ENCODE data around the gene DOCK10. TPM values are rescaled to one million over a fixed set of nuclear protein-coding genes. Genes with fewer than 3 reads are reported as not detected.

DOCK10 gene
- total RNA-seq, 5 donors from 2014 or later (not counting 1 experiment from before 2014, with no cell fraction given), result 206 to 266 (median 235) TPM

DNA sequence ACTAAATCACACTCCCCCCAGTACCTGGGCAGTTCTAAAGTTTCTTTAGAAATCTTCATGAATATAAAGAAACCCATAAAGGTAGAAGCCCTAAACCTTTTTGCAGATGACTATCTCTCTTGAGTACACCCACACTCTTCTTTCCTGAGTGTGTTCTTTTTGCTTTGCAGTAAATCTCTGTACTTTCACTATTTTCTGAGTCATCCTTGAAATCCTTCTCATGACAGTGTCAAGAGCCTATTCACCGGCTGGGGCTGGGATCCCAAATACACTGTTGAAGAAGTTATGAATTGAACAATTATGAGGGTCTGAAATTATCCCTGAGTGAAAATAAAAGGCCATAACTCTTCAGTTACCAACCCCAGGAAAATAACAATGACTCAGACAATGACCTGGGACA is 192.2 kb downstream of the DOCK10 start:
- Mint-ChIP-seq H3K4me1 (no peaks in the 10 kb centered on the region), H3K27ac (peak overlapping the region; percentile 49 to 65), H3K27me3 (no peaks in the 10 kb centered on the region), H3K9me3 (no peaks in the 10 kb centered on the region), H3K36me3 (peaks cover 70% of the 10 kb centered on the region), H3K4me3 (no peak overlapping the region)
- Histone ChIP-seq H3K9me3 (no peaks in the 10 kb centered on the region), H3K27ac (ENCODE audit: low read length) (no peak overlapping the region), H3K27me3 (replicated peaks in 1 of 2; ENCODE audit: control insufficient read depth in 2 of 2, extremely low read depth in 1 of 2, insufficient read depth in 2 of 2, low read length in 1 of 2) (no peaks in the 10 kb centered on the region), H3K4me1 (ENCODE audit: control insufficient read depth in 1 of 2, extremely low read depth in 1 of 2, insufficient read depth in 2 of 2, low read length in 2 of 2) (no peaks in the 10 kb centered on the region), H3K4me3 (ENCODE audit: control insufficient read depth in 1 of 2, extremely low read depth in 1 of 2, low read length in 1 of 2) (no peak overlapping the region), H3K36me3 (ENCODE audit: control insufficient read depth in 2 of 2, extremely low read depth in 1 of 2, insufficient read depth in 1 of 2, low read length in 1 of 2) (peaks cover 18 to 88% of the 10 kb centered on the region in 2 donors)
- ATAC-seq (replicated peaks in 1 of 4), result no peak
- CTCF ChIA-PET, result interaction anchor here in 1 of 2 donors (0.7 kb wide), 1 partner anchor 33 kb away, joined by 3 read pairs; no protein-coding TSS in a partner anchor
- POLR2A ChIA-PET, result no interaction called here
- WGBS (ENCODE audit: insufficient coverage), result no CpG with 5 or more reads among the region's 1 CpG
- no peak for DNase-seq

GRCh38 chr2:224849264-224849663 is 193.0 kb downstream of the DOCK10 start:
- 100% methylated on average over 1 of the region's 6 CpGs for WGBS (ENCODE audit: insufficient coverage)
- Mint-ChIP-seq H3K27ac (no peak overlapping the region), H3K4me1 (no peaks in the 10 kb centered on the region), H3K36me3 (peaks cover 74% of the 10 kb centered on the region), H3K27me3 (no peaks in the 10 kb centered on the region), H3K4me3 (no peak overlapping the region), H3K9me3 (no peaks in the 10 kb centered on the region)
- ChIA-PET POLR2A (no interaction called here), CTCF (no interaction called here)
- H3K4me1 ChIP-seq (ENCODE audit: control insufficient read depth in 1 of 2, extremely low read depth in 1 of 2, insufficient read depth in 2 of 2, low read length in 2 of 2), result no peaks in the 10 kb centered on the region
- H3K27ac ChIP-seq (ENCODE audit: low read length), result no peak overlapping the region
- DNase-seq, result peak in 1 of 35 experiments; percentile 9
- H3K27me3 ChIP-seq (replicated peaks in 1 of 2; ENCODE audit: control insufficient read depth in 2 of 2, extremely low read depth in 1 of 2, insufficient read depth in 2 of 2, low read length in 1 of 2), result no peaks in the 10 kb centered on the region
- ATAC-seq (replicated peaks in 1 of 4), result peak in 2 of 4 experiments; percentile 27 to 29
- no peaks in the 10 kb centered on the region for H3K9me3 ChIP-seq
- no peak overlapping the region for H3K4me3 ChIP-seq (ENCODE audit: control insufficient read depth in 1 of 2, extremely low read depth in 1 of 2, low read length in 1 of 2)
- peaks cover 16 to 93% of the 10 kb centered on the region in 2 donors for H3K36me3 ChIP-seq (ENCODE audit: control insufficient read depth in 2 of 2, extremely low read depth in 1 of 2, insufficient read depth in 1 of 2, low read length in 1 of 2)

- H3K36me3 ChIP-seq (ENCODE audit: control insufficient read depth in 2 of 2, extremely low read depth in 1 of 2, insufficient read depth in 1 of 2, low read length in 1 of 2), result peaks cover 20 to 94% of the 10 kb centered on the region in 2 donors
- H3K36me3 Mint-ChIP-seq, result peaks cover 76% of the 10 kb centered on the region
- no peaks in the 10 kb centered on the region for H3K9me3 Mint-ChIP-seq
- no peak overlapping the region for H3K27ac Mint-ChIP-seq
- no peak overlapping the region for H3K4me3 ChIP-seq (ENCODE audit: control insufficient read depth in 1 of 2, extremely low read depth in 1 of 2, low read length in 1 of 2)
- H3K4me3 Mint-ChIP-seq, result no peak overlapping the region
- H3K4me1 ChIP-seq (ENCODE audit: control insufficient read depth in 1 of 2, extremely low read depth in 1 of 2, insufficient read depth in 2 of 2, low read length in 2 of 2), result no peaks in the 10 kb centered on the region
- no peak for DNase-seq
- no peak overlapping the region for H3K27ac ChIP-seq (ENCODE audit: low read length)
- ATAC-seq (replicated peaks in 1 of 4), result no peak
- POLR2A ChIA-PET, result interaction anchor here in 1 of 2 donors (0.5 to 0.7 kb wide), 2 partner anchors 10 to 22 kb away, joined by 3 read pairs; no protein-coding TSS in a partner anchor
- no peaks in the 10 kb centered on the region for H3K9me3 ChIP-seq
- 96% methylated on average over 3 of the region's 7 CpGs for WGBS (ENCODE audit: insufficient coverage)
- H3K27me3 ChIP-seq (replicated peaks in 1 of 2; ENCODE audit: control insufficient read depth in 2 of 2, extremely low read depth in 1 of 2, insufficient read depth in 2 of 2, low read length in 1 of 2), result no peaks in the 10 kb centered on the region
- CTCF ChIA-PET, result interaction anchor here in 1 of 2 donors (0.6 to 0.7 kb wide), 3 partner anchors 108 to 1954 kb away, joined by 3 read pairs; no protein-coding TSS in a partner anchor
- H3K4me1 Mint-ChIP-seq, result no peaks in the 10 kb centered on the region
- H3K27me3 Mint-ChIP-seq, result no peaks in the 10 kb centered on the region
Observed at GRCh38 chr2:224847961-224848850, 194.1 kb downstream of the DOCK10 start.

DNA sequence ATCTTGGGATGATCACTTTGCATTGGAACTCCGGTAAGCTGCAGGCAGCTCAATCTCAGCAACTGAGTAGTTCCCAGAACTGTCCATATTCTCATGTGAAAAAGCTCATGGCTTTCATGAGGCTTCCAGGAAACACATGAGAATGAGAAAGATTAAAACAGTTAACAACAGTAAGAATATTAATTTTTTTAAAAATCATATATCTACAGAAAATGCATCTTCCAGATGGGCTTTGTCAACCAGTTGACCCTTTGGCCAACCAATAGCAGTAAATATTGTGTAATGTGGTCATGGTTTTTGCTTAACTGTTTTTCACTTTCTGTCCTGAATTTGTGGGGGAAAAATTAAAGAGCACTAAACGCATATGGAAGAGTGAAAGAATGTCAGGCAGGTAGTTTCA is 194.9 kb downstream of the DOCK10 start:
- H3K9me3 Mint-ChIP-seq, result no peaks in the 10 kb centered on the region
- no peaks in the 10 kb centered on the region for H3K27me3 Mint-ChIP-seq
- no peaks in the 10 kb centered on the region for H3K27me3 ChIP-seq (replicated peaks in 1 of 2; ENCODE audit: control insufficient read depth in 2 of 2, extremely low read depth in 1 of 2, insufficient read depth in 2 of 2, low read length in 1 of 2)
- H3K4me3 ChIP-seq (ENCODE audit: control insufficient read depth in 1 of 2, extremely low read depth in 1 of 2, low read length in 1 of 2), result no peak overlapping the region
- no peak overlapping the region for H3K27ac Mint-ChIP-seq
- H3K4me3 Mint-ChIP-seq, result no peak overlapping the region
- peaks cover 26 to 96% of the 10 kb centered on the region in 2 donors for H3K36me3 ChIP-seq (ENCODE audit: control insufficient read depth in 2 of 2, extremely low read depth in 1 of 2, insufficient read depth in 1 of 2, low read length in 1 of 2)
- WGBS (ENCODE audit: insufficient coverage), result 89% methylated on average over 1 of the region's 2 CpGs
- ATAC-seq (replicated peaks in 1 of 4), result no peak
- H3K4me1 Mint-ChIP-seq, result no peaks in the 10 kb centered on the region
- H3K9me3 ChIP-seq, result no peaks in the 10 kb centered on the region
- POLR2A ChIA-PET, result no interaction called here
- DNase-seq, result no peak
- peaks cover 80% of the 10 kb centered on the region for H3K36me3 Mint-ChIP-seq
- H3K27ac ChIP-seq (ENCODE audit: low read length), result no peak overlapping the region
- H3K4me1 ChIP-seq (ENCODE audit: control insufficient read depth in 1 of 2, extremely low read depth in 1 of 2, insufficient read depth in 2 of 2, low read length in 2 of 2), result no peaks in the 10 kb centered on the region
- CTCF ChIA-PET, result no interaction called here

DNA sequence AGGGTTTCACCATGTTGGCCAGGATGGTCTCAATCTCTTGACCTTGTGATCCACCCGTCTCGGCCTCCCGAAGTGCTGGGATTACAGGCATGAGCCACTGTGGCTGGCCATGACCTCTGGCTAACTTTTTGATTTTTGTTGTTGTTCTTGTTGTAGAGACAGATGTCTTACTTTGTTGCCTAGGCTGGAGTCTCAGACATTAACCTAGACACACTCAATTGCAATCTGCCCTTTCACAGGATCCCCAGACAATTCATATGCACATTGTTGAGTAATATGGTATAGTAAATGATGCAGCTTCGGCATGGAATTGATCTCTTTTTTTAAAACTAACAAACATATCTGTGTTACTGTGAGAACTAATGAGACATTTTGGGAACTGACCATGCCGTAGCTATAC is 195.6 kb downstream of the DOCK10 start:
- DNase-seq, result no peak
- H3K27me3 ChIP-seq (replicated peaks in 1 of 2; ENCODE audit: control insufficient read depth in 2 of 2, extremely low read depth in 1 of 2, insufficient read depth in 2 of 2, low read length in 1 of 2), result no peaks in the 10 kb centered on the region
- no peaks in the 10 kb centered on the region for H3K4me1 ChIP-seq (ENCODE audit: control insufficient read depth in 1 of 2, extremely low read depth in 1 of 2, insufficient read depth in 2 of 2, low read length in 2 of 2)
- H3K4me3 ChIP-seq (ENCODE audit: control insufficient read depth in 1 of 2, extremely low read depth in 1 of 2, low read length in 1 of 2), result no peak overlapping the region
- ChIA-PET POLR2A (interaction anchor here (0.6 to 0.7 kb wide), 2 partner anchors 8 to 156 kb away, joined by 4 to 7 read pairs; no protein-coding TSS in a partner anchor), CTCF (no interaction called here)
- H3K4me1 Mint-ChIP-seq, result no peaks in the 10 kb centered on the region
- H3K36me3 ChIP-seq (ENCODE audit: control insufficient read depth in 2 of 2, extremely low read depth in 1 of 2, insufficient read depth in 1 of 2, low read length in 1 of 2), result peaks cover 20 to 97% of the 10 kb centered on the region in 2 donors
- no peak overlapping the region for H3K27ac Mint-ChIP-seq
- no peak overlapping the region for H3K27ac ChIP-seq (ENCODE audit: low read length)
- H3K4me3 Mint-ChIP-seq, result no peak overlapping the region
- peaks cover 0 to under 1% (median 0%) of the 10 kb centered on the region in 3 donors for H3K9me3 Mint-ChIP-seq
- H3K36me3 Mint-ChIP-seq, result peaks cover 80% of the 10 kb centered on the region
- ATAC-seq (replicated peaks in 1 of 4), result no peak
- no peaks in the 10 kb centered on the region for H3K9me3 ChIP-seq
- H3K27me3 Mint-ChIP-seq, result no peaks in the 10 kb centered on the region
- 100% methylated on average over 3 of the region's 5 CpGs for WGBS (ENCODE audit: insufficient coverage)

DNA sequence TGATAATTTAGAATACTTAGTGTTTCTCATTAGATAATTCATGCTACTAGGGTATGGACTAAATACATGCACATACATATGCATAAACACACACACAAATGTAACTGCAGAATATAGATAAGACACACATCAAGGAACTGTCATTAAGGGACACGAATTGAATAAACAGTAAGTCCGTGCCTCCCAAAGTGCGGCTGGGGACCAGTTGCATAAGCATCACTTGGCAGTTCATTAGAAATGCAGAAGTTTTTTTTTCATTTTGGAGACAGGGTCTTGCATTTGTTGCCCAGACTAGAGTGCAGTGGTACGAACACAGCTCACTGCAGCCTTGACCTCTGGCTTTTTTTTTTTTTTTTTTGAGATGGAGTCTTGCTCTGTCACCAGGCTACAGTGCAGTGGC is 196.1 kb downstream of the DOCK10 start:
- no peak overlapping the region for H3K4me3 Mint-ChIP-seq
- H3K27me3 Mint-ChIP-seq, result no peaks in the 10 kb centered on the region
- H3K4me1 Mint-ChIP-seq, result no peaks in the 10 kb centered on the region
- 100% methylated on average over 3 of the region's 4 CpGs for whole genome bisulfite sequencing (ENCODE audit: insufficient coverage)
- no peak overlapping the region for H3K27ac Mint-ChIP-seq
- no peaks in the 10 kb centered on the region for H3K9me3 ChIP-seq
- no peak overlapping the region for H3K27ac ChIP-seq (ENCODE audit: low read length)
- ChIA-PET POLR2A (interaction anchor here in 1 of 2 donors (0.6 kb wide), 1 partner anchor 157 kb away, joined by 7 read pairs; no protein-coding TSS in a partner anchor), CTCF (interaction anchor here in 1 of 2 donors (0.6 kb wide), 1 partner anchor 19 kb away, joined by 5 read pairs; no protein-coding TSS in a partner anchor)
- no peak overlapping the region for H3K4me3 ChIP-seq (ENCODE audit: control insufficient read depth in 1 of 2, extremely low read depth in 1 of 2, low read length in 1 of 2)
- no peaks in the 10 kb centered on the region for H3K4me1 ChIP-seq (ENCODE audit: control insufficient read depth in 1 of 2, extremely low read depth in 1 of 2, insufficient read depth in 2 of 2, low read length in 2 of 2)
- H3K9me3 Mint-ChIP-seq, result peaks cover 0 to 3% (median 0%) of the 10 kb centered on the region in 3 donors
- peaks cover 82% of the 10 kb centered on the region for H3K36me3 Mint-ChIP-seq
- DNase-seq, result no peak
- H3K27me3 ChIP-seq (replicated peaks in 1 of 2; ENCODE audit: control insufficient read depth in 2 of 2, extremely low read depth in 1 of 2, insufficient read depth in 2 of 2, low read length in 1 of 2), result no peaks in the 10 kb centered on the region
- no peak for ATAC-seq (replicated peaks in 1 of 4)
- peaks cover 19 to 96% of the 10 kb centered on the region in 2 donors for H3K36me3 ChIP-seq (ENCODE audit: control insufficient read depth in 2 of 2, extremely low read depth in 1 of 2, insufficient read depth in 1 of 2, low read length in 1 of 2)
